GM12878 (cell line): Measurements from ENCODE around the gene ACVR1.

Source experiments
- MYC ChIP-seq: IDR thresholded peaks from 2 replicates; pipeline ENCODE4 v1.6.1; 2011; ENCODE audit warnings: mild to moderate bottlenecking, low read length, moderate library complexity, inconsistent platforms; ENCODE audit not compliant: insufficient read depth, insufficient replicate concordance, insufficient read length, severe bottlenecking
- NR2C2 ChIP-seq: IDR thresholded peaks from 2 replicates; pipeline ENCODE4 v1.6.1; 2011; ENCODE audit warnings: borderline replicate concordance, low read depth; ENCODE audit not compliant: control insufficient read depth, insufficient read length
- PML ChIP-seq: IDR thresholded peaks from 2 replicates; pipeline ENCODE4 v1.6.1; 2012; ENCODE audit warnings: low read length, inconsistent platforms
- TF ChIP-seq, protein P1 (sequence below): fragments of 450-650 bp; IDR thresholded peaks from 2 replicates; pipeline ENCODE4 v1.6.1; 2017; ENCODE audit warnings: mild to moderate bottlenecking, low read depth, inconsistent platforms; ENCODE audit not compliant: poor library complexity, severe bottlenecking
- TF ChIP-seq, protein P2 (sequence below), 3 experiments: IDR thresholded peaks in 2 of 3; conservative IDR thresholded peaks in 1 of 3; 2 replicates each; pipeline ENCODE4 v1.5.1; 2011; ENCODE audit warnings: low read depth in 3 of 3, low read length in 3 of 3, mild to moderate bottlenecking in 3 of 3, control low read depth in 2 of 3, moderate library complexity in 2 of 3, inconsistent platforms in 1 of 3, mixed read lengths in 1 of 3; ENCODE audit not compliant: control insufficient read depth in 2 of 3, insufficient read depth in 1 of 3; ENCODE audit errors: extremely low read depth in 1 of 3

DNA sequence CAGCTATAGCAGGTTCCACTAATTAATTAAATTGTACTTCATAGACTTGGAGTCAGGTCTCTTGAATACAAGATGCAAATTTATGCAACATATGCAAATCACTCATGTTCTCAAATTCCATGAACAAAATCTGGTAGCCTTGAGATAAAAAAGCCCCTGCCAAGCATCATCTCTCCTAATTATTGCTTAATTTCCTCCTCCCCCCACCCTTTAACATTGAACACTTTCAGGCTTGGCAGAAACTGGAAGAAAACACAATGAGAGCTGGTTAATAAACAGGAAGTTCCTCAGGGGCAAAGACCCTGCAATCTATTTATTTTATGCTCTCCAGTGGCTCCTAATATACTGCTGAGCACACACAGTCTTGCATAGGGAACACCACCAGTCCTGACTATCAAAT lies 35.6 kb upstream of the ACVR1 start:
- no peak for TF ChIP-seq NR2C2
- TF ChIP-seq MYC: no peak
- TF ChIP-seq, protein P1, sequence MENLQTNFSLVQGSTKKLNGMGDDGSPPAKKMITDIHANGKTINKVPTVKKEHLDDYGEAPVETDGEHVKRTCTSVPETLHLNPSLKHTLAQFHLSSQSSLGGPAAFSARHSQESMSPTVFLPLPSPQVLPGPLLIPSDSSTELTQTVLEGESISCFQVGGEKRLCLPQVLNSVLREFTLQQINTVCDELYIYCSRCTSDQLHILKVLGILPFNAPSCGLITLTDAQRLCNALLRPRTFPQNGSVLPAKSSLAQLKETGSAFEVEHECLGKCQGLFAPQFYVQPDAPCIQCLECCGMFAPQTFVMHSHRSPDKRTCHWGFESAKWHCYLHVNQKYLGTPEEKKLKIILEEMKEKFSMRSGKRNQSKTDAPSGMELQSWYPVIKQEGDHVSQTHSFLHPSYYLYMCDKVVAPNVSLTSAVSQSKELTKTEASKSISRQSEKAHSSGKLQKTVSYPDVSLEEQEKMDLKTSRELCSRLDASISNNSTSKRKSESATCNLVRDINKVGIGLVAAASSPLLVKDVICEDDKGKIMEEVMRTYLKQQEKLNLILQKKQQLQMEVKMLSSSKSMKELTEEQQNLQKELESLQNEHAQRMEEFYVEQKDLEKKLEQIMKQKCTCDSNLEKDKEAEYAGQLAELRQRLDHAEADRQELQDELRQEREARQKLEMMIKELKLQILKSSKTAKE: no peak
- TF ChIP-seq PML: no peak
- TF ChIP-seq, protein P2, sequence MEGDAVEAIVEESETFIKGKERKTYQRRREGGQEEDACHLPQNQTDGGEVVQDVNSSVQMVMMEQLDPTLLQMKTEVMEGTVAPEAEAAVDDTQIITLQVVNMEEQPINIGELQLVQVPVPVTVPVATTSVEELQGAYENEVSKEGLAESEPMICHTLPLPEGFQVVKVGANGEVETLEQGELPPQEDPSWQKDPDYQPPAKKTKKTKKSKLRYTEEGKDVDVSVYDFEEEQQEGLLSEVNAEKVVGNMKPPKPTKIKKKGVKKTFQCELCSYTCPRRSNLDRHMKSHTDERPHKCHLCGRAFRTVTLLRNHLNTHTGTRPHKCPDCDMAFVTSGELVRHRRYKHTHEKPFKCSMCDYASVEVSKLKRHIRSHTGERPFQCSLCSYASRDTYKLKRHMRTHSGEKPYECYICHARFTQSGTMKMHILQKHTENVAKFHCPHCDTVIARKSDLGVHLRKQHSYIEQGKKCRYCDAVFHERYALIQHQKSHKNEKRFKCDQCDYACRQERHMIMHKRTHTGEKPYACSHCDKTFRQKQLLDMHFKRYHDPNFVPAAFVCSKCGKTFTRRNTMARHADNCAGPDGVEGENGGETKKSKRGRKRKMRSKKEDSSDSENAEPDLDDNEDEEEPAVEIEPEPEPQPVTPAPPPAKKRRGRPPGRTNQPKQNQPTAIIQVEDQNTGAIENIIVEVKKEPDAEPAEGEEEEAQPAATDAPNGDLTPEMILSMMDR (IDR thresholded peaks at IDR 0.05 in 2 of 3, conservative IDR thresholded peaks at IDR 0.05 in 1 of 3; ENCODE audit: control insufficient read depth in 2 of 3, extremely low read depth in 1 of 3, insufficient read depth in 1 of 3, low read depth in 3 of 3, low read length in 3 of 3): no peak
